ENCODE results near the gene CD19.

Gene CD19

GRCh38 chr16:28983644-28984043, 51.9 kb downstream of the CD19 start:
- peak; percentile 21 for DNase-seq

- no peak for DNase-seq
Measured at GRCh38 chr16:28984091-28984490, 52.3 kb downstream of the CD19 start.

GRCh38 chr16:28984619-28985135, 52.9 kb downstream of the CD19 start, which contains the start of gene LAT:
TSS of gene LAT (plus strand) at chr16:28985052. CDS start at chr16:28985418, 366 bp downstream.
- peak; percentile 36 for DNase-seq

- no peak for DNase-seq
Measured at GRCh38 chr16:28985211-28986041, 53.7 kb downstream of the CD19 start.

- DNase-seq = no peak
Measured at GRCh38 chr16:28986046-28986445, 54.3 kb downstream of the CD19 start.

- DNase-seq = no peak
Measured at GRCh38 chr16:28986492-28986891, 54.7 kb downstream of the CD19 start.

- DNase-seq = no peak
Measured at GRCh38 chr16:28987170-28987853, 55.5 kb downstream of the CD19 start.

Data from DMS153 (cell line).